HG02840 (cell line): ENCODE results near the gene FCGR3A.
A peak's percentile ranks its signal among the peaks of the same experiment; 100 is the strongest.
"Not testable (repeated sequence)": the region's sequence is repeated elsewhere in the genome, so short reads cannot be mapped to it uniquely, and the experiment has no call there.

ENCODE experiments used
- ATAC-seq: cut with Tn5 transposase; IDR thresholded peaks from one replicate; pipeline ENCODE4 v1.9.1; 2021; ENCODE audit warnings: mild to moderate bottlenecking, moderate library complexity, moderate number of reproducible peaks; ENCODE audit not compliant: unreplicated experiment, low FRiP score

Gene FCGR3A

GRCh38 chr1:161557506-161558450 is 8.2 kb upstream of the FCGR3A start:
- ATAC-seq, result not testable (repeated sequence)

- ATAC-seq, result not testable (repeated sequence)
Observed at GRCh38 chr1:161556990-161557389, 7.4 kb upstream of the FCGR3A start.

GRCh38 chr1:161556143-161556542 is 6.5 kb upstream of the FCGR3A start:
- ATAC-seq, result not testable (repeated sequence)

- not testable (repeated sequence) for ATAC-seq
Observed at GRCh38 chr1:161554815-161555417, 5.3 kb upstream of the FCGR3A start.

- ATAC-seq, result not testable (repeated sequence)
Observed at GRCh38 chr1:161554340-161554739, 4.7 kb upstream of the FCGR3A start.

- ATAC-seq, result not testable (repeated sequence)
Observed at GRCh38 chr1:161553631-161554030, 4.0 kb upstream of the FCGR3A start.

DNA sequence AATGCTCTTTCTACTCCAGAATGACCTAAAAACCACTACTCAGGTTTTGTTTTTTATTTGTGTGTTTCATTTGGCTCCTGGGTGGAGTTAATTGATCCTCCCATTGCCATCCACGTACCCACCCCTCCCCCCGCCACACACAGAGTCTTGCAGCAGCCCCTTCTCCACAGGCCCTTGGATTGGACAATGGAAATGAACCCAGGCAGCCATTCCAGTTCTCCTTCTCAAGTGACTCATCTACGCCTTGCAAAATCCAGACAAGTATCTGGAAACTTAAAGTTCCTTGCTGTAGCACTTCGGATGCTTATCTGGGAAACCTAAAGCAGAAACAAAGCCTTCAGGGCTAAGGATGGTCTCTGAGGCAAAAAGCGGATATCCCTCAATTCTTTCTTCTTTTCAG is 1.3 kb upstream of the FCGR3A start:
- ATAC-seq, result not testable (repeated sequence)

DNA sequence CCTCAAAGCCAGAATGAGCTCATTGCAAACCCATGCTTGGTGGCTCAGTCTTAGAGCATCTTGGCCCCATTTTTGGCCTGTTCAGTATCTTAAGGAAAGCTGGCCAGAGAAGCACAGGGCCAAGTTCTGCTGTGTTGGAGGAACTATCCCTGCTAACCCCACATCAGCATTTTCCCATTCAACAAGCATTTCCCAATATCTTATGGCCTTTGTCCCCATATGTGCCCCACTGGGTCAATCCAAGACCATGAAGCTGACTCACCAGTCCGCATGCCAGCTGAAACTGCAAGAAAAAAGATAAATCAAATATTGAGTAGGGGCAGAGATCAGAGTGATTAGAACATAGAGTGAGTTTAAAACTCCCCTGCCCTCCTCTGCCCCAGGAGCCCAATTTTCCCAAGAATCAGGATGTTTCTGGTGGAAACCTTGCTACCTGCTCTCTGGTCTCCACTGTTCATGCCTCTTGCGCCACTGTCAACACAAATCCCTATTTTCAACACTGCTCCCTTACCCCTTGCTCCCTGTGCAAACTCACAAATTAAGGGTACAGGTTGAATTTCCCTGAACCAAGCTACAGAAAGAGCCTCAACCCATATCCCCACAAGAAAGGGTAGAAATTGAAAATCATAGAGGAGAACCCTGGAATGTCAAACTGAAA is 740 bp downstream of the FCGR3A start:
- ATAC-seq, result not testable (repeated sequence)

- not testable (repeated sequence) for ATAC-seq
Observed at GRCh38 chr1:161547995-161548741, 1.4 kb downstream of the FCGR3A start.

DNA sequence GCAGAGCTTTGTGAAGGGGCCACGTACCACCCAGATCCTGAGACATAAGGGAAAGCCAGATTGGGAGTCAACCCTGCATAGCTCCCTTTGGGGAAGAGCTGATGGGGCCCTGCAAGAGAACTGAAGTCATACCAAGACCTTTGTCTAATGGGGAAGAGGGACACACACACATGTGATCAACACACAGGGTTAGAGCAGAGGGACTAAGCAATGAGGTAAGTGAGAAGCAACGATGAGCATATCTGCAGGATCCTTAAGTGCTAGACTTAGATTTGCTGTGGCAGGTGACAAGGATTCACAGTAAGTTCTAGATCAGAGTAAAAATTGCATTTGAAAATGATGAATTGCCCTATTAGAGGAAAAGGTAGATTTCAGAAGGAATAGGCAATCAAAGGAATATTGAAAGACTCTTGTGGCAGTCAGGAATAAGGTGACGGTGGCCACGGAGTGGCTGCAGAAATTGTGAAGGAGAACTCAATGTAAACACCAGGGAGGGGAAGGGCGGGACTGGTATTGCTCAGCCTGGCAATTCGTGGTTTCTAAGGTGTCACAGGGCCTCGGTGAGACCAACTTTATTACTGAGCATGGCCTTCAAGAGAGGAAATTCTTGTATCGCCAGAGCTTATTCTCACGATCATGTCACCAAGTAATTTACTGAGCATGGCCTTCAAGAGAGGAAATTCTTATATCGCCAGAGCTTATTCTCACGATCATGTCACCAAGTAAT is 4.5 kb downstream of the FCGR3A start:
- ATAC-seq, result not testable (repeated sequence)

DNA sequence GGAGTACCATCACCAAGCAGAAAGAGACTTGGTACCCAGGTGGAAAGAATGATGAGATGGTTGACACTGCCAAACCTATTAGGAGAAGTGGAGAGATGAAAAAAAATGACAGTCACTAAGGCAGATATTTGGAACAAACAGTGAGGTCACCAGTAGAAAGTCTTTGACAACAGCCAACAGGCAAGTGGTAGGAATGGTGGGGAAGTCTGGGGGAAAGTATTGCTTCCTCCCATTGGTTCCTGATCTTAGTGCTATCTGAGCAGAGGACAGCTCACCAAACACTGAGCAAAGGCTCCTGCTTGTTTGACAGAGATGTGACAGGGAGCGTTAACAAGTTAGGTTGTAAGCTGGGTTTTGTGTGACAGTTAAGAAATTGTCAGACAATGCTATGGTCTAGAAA is 6.5 kb downstream of the FCGR3A start:
- not testable (repeated sequence) for ATAC-seq

DNA sequence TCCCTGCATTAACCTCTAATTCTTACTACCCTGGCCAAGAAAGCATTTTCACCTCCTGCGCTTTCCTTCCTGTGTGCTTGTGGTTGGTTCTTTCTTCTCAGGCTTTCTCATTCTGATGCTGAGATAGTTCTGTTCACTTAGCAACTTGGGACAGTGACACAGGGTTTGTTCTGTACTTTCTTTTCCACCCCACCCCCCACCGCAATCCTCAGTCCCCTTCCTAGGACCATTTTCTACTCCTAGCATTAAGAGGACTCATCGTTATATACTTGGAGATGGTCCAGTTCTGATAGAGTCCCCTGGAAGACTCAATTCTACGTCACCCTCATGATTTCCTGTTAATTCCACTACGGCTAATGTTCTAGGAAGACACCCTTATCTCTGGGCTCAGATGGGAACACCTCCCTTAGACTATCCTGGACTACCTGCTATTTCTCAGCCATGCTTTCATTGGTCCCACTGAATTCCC is 7.5 kb downstream of the FCGR3A start:
- not testable (repeated sequence) for ATAC-seq

- not testable (repeated sequence) for ATAC-seq
Observed at GRCh38 chr1:161540570-161540960, 9.1 kb downstream of the FCGR3A start.

DNA sequence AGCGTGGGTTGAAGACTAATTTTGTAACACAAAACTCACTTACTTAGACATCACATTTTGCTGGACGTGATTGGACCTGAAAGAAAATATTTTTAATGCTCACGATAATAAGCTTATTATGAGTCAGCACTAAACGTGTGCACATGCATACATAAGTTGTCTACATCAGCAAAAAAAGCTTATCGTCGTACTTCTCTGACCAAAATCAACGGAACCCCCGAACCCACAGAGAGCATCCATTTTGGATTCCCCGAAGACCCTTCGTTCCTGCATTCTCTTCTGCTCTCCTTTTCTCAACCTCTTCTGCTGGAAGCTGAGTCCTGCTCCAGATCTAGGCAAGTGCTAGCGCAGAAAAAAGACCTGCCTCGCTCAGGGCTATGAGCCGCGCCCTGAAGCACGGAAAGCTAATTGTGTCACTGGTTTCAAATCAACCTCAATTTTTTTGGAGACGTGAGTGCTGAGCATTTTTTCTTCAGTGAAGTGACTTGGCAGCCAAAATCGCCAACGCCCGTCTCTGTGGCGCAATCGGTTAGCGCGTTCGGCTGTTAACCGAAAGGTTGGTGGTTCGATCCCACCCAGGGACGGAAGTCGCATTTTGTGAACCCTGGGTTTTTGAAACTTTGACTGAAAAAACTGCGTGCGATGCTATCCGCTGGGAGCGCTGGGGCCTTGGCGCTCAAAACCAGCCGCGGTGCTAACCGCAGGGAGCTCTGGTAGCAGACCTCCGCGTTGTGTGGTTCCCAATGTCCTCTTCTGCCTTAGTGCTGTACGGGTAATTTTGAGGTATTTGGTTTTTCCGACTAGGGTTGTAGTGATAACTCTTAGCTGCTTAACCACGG is 9.7 kb downstream of the FCGR3A start:
- ATAC-seq, result peak; percentile 64

GRCh38 chr1:161538925-161539479 is 10.6 kb downstream of the FCGR3A start:
- not testable (repeated sequence) for ATAC-seq

DNA sequence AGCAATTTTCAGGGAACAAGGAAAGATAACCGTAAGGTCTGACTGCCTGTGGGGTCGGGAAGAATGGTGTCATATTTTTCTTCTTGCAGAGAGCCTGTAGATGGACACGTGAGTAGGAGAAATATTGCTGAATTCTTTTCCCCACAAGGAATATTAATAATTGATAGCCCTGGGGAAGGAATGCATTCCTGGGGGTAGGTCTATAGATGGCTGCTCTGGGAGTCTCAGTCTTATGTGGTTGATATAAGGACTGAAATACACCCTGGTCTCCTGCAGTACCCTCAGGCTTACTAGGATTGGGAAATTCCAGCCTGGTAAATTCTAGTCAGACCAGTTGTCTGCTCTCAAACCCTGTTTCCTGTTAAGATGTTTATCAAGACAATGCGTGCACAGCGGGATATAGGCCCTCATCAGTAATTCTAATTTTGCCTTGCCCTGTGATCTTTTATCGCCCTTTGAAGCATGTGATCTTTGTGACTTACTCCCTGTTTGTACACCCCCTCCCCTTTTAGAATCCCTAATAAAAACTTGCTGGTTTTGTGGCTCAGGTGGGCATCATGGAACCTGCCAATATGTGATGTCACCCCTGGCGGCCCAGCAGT is 12.4 kb downstream of the FCGR3A start:
- ATAC-seq, result not testable (repeated sequence)

GRCh38 chr1:161532644-161533567 is 16.7 kb downstream of the FCGR3A start:
- ATAC-seq, result not testable (repeated sequence)
